GM12891 (cell line): ENCODE data around the gene CNDP2.
"Not testable (repeated sequence)": the region's sequence is repeated elsewhere in the genome, so short reads cannot be mapped to it uniquely, and the experiment has no call there.

Source experiments
- POLR2A ChIP-seq: IDR thresholded peaks from 2 replicates; pipeline ENCODE4 v1.6.1; 2011; ENCODE audit warnings: low read depth, low read length, control low read depth
- POLR2AphosphoS5 ChIP-seq: IDR thresholded peaks from 2 replicates; pipeline ENCODE4 v1.6.1; 2011; ENCODE audit warnings: low read depth, low read length, control low read depth

GRCh38 chr18:74565993-74566392 is 69.8 kb downstream of the CNDP2 start:
- not testable (repeated sequence) for TF ChIP-seq POLR2A, POLR2AphosphoS5
